GM08714 (cell line): ENCODE measurements around the gene TRIO.

Experiments
- H3K4me3 ChIP-seq: fragments of 200-500 bp; sonication (Bioruptor generic); 2 replicates; pipeline ENCODE4 v1.5.1; 2014; ENCODE audit warnings: mild to moderate bottlenecking, low read length, inconsistent platforms
- ZNF274 ChIP-seq: IDR thresholded peaks from 2 replicates; pipeline ENCODE4 v1.6.1; 2012; ENCODE audit warnings: mild to moderate bottlenecking, low read depth, low read length

The TRIO gene

DNA sequence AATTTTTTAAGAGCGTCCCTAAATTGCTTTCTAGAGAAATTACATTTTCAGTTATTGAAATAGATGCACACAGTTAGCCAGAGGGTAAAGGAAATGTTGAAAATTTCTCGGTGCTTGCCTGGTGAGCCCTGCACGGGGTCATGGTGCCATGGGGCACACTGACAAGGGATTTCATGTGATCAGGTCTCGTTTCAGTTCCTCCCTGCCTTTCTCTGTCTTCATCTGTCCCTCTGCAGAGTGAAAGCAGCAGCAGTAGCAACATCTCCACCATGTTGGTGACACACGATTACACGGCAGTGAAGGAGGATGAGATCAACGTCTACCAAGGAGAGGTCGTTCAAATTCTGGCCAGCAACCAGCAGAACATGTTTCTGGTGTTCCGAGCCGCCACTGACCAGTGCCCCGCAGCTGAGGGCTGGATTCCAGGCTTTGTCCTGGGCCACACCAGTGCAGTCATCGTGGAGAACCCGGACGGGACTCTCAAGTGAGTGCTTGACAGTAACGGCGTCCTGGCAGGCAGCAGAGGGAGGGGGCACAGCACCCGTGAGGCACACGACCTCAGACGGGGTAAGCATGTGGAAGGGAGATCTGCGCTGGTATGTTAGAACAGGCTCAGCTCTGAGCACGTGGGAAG is 349.3 kb downstream of the TRIO start:
- no peak overlapping the region for H3K4me3 ChIP-seq
- no peak for TF ChIP-seq ZNF274

DNA sequence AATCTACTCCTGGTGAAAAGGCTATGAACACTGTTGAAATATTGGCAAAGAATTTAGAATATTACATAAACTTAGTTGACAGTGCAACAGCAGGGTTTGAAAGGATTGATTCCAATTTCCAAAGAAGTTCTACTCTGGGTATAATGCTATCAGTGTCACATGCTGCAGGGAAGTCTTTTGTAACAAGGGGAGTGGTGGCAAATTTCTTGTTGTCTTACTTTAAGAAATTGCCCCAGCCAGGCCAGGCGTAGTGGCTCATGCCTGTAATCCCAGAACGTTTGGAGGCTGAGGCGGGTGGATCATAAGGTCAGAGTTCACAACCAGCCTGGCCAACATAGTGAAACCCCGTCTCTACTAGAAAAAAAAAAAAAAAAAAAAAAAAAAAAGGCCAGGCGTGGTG is 352.2 kb downstream of the TRIO start:
- TF ChIP-seq ZNF274 = no peak
- no peak overlapping the region for H3K4me3 ChIP-seq

DNA sequence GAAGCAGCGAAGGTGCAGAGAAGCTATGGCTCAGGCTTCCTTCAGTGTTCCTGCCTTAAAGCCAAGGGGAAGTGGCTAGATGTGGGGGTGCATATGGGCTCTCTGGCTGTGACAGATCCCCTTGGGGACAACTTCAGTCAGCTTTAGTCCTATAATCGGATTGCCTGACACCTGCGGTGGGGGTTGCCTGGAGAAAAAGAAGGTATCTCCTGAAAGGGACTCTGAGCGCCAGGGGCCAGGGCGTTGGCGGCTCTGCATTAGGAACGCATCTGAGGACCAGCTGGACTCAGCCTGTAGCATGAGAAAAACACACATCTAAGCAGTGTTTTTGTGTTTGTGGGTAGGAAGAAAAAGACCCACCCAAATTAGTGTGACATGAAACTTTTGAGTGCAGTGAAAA is 354.2 kb downstream of the TRIO start:
- no peak overlapping the region for H3K4me3 ChIP-seq
- TF ChIP-seq ZNF274 = no peak

DNA sequence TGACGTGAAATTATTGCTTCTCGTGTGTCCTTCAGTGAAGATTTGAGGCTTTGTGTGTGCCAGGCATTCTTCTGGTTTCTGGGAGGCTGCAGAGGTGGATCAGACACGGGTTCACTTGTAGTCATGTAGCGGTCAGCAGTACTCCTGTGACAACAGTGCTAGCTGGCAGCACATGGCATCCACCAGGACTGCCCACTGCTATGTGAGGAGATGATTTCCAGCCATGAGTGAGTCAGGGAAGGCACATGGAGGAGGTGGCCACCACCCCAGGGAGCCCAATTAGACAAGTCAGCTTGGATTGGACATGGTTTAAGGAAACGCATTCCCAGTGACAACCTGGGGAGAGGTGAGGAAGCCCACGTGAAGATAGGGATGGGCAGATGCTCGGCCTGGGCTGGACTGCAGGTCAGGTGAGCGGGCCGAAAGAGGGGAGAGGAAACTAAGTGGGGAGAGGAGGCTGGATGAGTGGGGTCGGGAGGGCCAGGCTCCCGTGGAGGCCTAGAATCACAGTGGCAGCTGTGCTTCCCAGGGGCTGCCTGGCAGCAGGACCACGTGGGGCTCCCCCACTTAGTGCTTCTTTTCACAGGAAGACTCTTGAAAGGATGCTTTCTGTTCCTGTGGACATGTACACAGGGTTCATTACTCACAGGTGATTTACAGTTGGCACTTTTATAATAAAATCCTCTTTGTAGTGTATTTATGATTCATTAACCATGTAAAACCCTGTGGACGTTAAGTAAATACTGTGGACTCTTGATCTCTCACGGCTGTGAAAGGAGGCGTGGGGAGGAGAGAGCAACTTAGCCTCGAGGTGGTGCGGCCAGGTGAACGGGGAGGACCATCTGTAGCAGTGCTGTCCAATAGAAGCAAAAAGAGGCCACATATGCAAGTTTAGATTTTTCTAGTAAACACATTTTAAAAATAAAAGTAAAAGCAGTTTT is 358.5 kb downstream of the TRIO start:
- TF ChIP-seq ZNF274 = no peak

DNA sequence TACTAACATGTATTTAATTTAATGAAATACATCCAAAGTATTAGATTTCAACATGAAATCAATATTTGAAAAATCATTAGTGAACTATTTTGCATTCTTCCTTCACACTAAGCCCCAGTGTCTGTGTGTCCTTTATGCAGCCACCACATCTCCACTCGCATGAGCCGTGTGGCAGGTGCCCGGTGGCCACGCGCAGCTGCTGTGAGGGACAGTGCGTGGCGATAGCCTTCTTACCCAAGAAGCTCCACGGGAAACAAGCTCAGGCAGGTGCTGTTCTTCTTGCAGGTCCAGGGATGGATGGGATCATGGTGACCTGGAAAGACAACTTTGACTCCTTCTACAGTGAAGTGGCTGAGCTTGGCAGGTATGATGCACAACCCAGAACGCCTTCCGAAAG is 359.1 kb downstream of the TRIO start:
- H3K4me3 ChIP-seq = no peak overlapping the region
- TF ChIP-seq ZNF274 = no peak

More for the DNA sequence above, 358.5 kb downstream of the TRIO start:
- no peak overlapping the region for H3K4me3 ChIP-seq

- TF ChIP-seq ZNF274 = no peak
- H3K4me3 ChIP-seq = no peak overlapping the region
Measured at GRCh38 chr5:14503017-14503680, 360.0 kb downstream of the TRIO start.

DNA sequence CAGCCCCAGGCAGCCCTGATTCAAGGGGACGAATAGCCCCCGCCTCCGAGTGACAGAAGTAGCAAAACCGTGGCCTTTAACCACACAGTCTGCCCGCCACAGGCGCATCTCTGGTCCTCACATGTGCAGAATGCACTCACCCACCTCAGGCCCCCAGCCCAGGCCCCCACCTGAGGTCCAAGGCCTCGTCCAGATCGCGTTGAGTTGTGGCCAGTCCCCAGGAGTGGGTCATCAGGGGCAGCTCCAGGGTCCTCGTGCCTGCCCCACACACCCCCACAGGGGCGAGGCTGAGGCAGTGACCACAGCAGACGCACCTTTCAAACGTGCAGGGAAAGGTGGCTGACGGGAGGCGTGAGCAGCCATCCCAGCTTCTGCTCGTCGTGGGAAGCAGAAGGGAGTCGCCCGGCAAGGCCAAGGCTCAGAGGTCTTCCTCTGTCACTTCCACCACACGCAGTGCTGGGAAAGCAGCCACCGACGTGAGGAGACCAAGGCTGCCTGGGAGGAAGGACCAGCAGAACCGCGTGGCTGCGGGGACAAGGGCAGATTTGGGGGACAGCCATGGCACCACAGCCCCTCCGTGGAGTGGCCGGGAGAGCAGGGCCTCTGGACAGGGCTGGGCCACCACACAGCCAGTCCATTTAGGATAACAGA is 360.7 kb downstream of the TRIO start:
- TF ChIP-seq ZNF274 = no peak
- H3K4me3 ChIP-seq = no peak overlapping the region

DNA sequence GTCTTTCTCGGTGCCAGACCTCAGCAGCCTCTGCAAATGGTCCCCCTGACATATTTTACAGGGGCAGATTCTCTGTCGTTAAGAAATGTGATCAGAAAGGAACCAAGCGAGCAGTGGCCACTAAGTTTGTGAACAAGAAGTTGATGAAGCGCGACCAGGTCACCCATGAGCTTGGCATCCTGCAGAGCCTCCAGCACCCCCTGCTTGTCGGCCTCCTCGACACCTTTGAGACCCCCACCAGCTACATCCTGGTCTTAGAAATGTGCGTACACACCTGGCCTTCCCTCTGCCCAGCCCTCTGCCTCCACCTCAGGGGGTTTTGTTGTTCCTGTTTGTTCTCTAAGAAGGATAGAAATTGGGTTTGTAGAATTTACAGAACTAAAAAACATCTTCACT is 361.2 kb downstream of the TRIO start:
- H3K4me3 ChIP-seq = no peak overlapping the region
- no peak for TF ChIP-seq ZNF274

- no peak for TF ChIP-seq ZNF274
- no peak overlapping the region for H3K4me3 ChIP-seq
Measured at GRCh38 chr5:14504816-14505215, 361.7 kb downstream of the TRIO start.

DNA sequence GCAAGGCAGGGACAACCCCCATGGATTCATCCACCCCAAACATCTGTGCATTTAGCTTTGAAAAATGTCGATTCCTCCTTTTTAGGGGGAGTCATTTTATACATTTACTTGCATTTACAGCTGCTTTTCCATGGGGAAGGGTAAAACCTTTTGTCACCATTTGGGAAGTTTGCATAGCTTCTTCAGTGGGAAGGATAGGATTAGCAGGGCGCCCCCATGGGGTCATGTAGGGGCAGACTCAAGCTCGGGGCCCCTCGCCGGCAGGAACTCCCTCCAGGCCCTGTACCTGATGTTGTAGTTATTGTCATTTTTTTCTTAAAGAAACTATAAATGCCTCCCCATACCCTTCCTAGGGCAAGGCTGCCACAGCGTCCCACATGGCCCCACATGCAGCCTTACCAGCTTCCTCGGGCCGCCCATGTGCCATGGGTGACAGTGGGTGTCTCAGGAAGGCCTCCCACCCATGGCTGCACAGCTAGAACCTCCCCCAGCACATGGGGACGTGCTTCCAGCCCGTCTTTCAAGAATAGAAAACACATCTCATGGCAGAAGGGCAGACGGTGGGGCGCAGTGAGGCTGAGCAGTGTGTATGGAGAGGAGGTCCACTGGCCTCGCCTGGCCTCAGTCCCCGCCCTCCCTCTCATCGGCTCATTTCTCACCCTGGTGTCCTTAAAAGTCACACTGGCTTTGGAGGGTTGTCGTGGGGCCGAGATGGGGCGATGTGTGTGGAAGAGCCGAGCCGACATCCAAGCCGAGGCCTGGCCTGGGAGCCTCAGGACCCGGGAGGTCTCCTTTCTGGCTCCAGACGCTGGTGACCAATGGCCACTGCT is 362.4 kb downstream of the TRIO start:
- TF ChIP-seq ZNF274 = no peak
- no peak overlapping the region for H3K4me3 ChIP-seq

GRCh38 chr5:14506140-14506538 is 363.0 kb downstream of the TRIO start:
- TF ChIP-seq ZNF274 = no peak
- H3K4me3 ChIP-seq = no peak overlapping the region

GRCh38 chr5:14506661-14507060 is 363.5 kb downstream of the TRIO start:
- TF ChIP-seq ZNF274 = no peak
- no peak overlapping the region for H3K4me3 ChIP-seq

GRCh38 chr5:14507156-14507941 is 364.2 kb downstream of the TRIO start:
- no peak overlapping the region for H3K4me3 ChIP-seq
- no peak for TF ChIP-seq ZNF274
